ENCODE measurements around the gene UPK3A.

Gene UPK3A

GRCh38 chr22:45344334-45344733 lies 59.6 kb downstream of the UPK3A start:
- no peaks in the 10 kb centered on the region for H3K9me3 Mint-ChIP-seq
- peaks cover 53% of the 10 kb centered on the region for H3K36me3 Mint-ChIP-seq (ENCODE audit: low read depth)
- intact Hi-C loops (cut with micrococcal nuclease), result no loop called here
- H3K4me1 Mint-ChIP-seq (ENCODE audit: low read depth), result peaks cover 5% of the 10 kb centered on the region
- no peak overlapping the region for H3K4me3 Mint-ChIP-seq
- no peaks in the 10 kb centered on the region for H3K27me3 Mint-ChIP-seq
- no peak overlapping the region for H3K27ac Mint-ChIP-seq
